H1 (cell line): ENCODE results near the gene NCEH1. TPM values are rescaled to one million over a fixed set of nuclear protein-coding genes. Genes with fewer than 3 reads are reported as not detected.

Source experiments
- BACH1 ChIP-seq: IDR thresholded peaks from 2 replicates; pipeline ENCODE4 v1.6.1; 2012; ENCODE audit warnings: low read length, improper control_type of control experiment
- CHD7 ChIP-seq: fragments of 300-600 bp; sonication (generic); IDR thresholded peaks from 2 replicates; pipeline ENCODE4 v1.7.1; 2012; ENCODE audit warnings: low read length, moderate library complexity, mild to moderate bottlenecking, inconsistent platforms; ENCODE audit not compliant: insufficient replicate concordance
- CTBP2 ChIP-seq: IDR thresholded peaks from 2 replicates; pipeline ENCODE4 v1.7.0; 2011; ENCODE audit warnings: borderline replicate concordance, mild to moderate bottlenecking, moderate library complexity, mixed read lengths, low read length; ENCODE audit not compliant: insufficient read depth, insufficient read length
- HDAC2 ChIP-seq, 2 experiments: fragments of 300-600 bp in 1 of 2; sonication (generic) in 1 of 2; IDR thresholded peaks; 2 replicates each; pipeline ENCODE4 v1.6.1; 2011 to 2012; ENCODE audit warnings: low read depth in 2 of 2, low read length in 2 of 2, mild to moderate bottlenecking in 2 of 2, moderate library complexity in 2 of 2, borderline replicate concordance in 1 of 2, inconsistent platforms in 1 of 2
- HDAC6 ChIP-seq: IDR thresholded peaks from one replicate; pipeline ENCODE4 v1.7.1; 2012; ENCODE audit warnings: low read depth, mild to moderate bottlenecking, inconsistent platforms, low read length, moderate library complexity
- SRF ChIP-seq: IDR thresholded peaks from 2 replicates; pipeline ENCODE4 v1.6.1; 2011; ENCODE audit warnings: mild to moderate bottlenecking, low read depth, low read length, moderate library complexity
- polyA plus RNA-seq, 7 experiments: library from polyadenylated mRNA; depleted of rRNA in 3 of 7; stranded (reverse) in 5 of 7; unstranded in 2 of 7; fragments of >200 nt in 5 of 7; fragments of 200-250 nt in 2 of 7; gene quantifications; 1 replicate in 5 of 7; 2 replicates in 1 of 7; 4 replicates in 1 of 7; pipeline versions ENCODE4 v1.2.1 to v1.2.3, GENCODE V29; 2011 to 2013; ENCODE audit warnings: missing spikeins in 2 of 7, mixed read lengths in 2 of 7
- total RNA-seq: library from RNA; stranded (reverse); fragmentation: NEBNext Ultra II Directional; extraction: Animal tissue kit (Norgen Biotek cat#: 25700); gene quantifications from 2 replicates; pipeline ENCODE4 v1.2.1, GENCODE V29; 2021

The NCEH1 gene
- total and polyA plus RNA-seq, 2 of the 8 experiments (the other 6 are each of a cell fraction or from before 2014, with no cell fraction given), result 2.2 to 6.4 TPM

- TF ChIP-seq CHD7 (no peak), HDAC2 (IDR thresholded peaks at IDR 0.05; ENCODE audit: borderline replicate concordance in 1 of 2, low read depth in 2 of 2, low read length in 2 of 2) (no peak), SRF (no peak), BACH1 (no peak), CTBP2 (no peak), HDAC6 (no peak)
- TF ChIP-seq, all 59 proteins: peak for 0
Measured at GRCh38 chr3:172624999-172625398, 85.9 kb downstream of the NCEH1 start (continued).
